HepG2 (cell line): Measurements from ENCODE around the gene LIMK2. TPM values are rescaled to one million over a fixed set of nuclear protein-coding genes. Genes with fewer than 3 reads are reported as not detected.

Experiments used
- FOXJ3 ChIP-seq: sonication (generic); formaldehyde crosslinking; IDR thresholded peaks from 2 replicates; pipeline ENCODE4 v1.4.0; 2020; ENCODE audit warnings: missing genetic modification reagents, mild to moderate bottlenecking, borderline replicate concordance
- GFI1 ChIP-seq: sonication (generic); formaldehyde crosslinking; IDR thresholded peaks from 2 replicates; pipeline ENCODE4 v1.5.0; 2020; ENCODE audit warnings: missing genetic modification reagents, mild to moderate bottlenecking, borderline replicate concordance
- MBNL3 ChIP-seq: fragments of 250-450 bp; sonication (Bioruptor Pico); conservative IDR thresholded peaks from 2 replicates; pipeline ENCODE4 v1.8.0; 2022; ENCODE audit warnings: mild to moderate bottlenecking, inconsistent platforms
- MXD3 ChIP-seq: IDR thresholded peaks from 2 replicates; pipeline ENCODE4 v1.6.1; 2016; ENCODE audit warnings: mild to moderate bottlenecking, missing biosample characterization, missing genetic modification reagents
- SIN3B ChIP-seq: fragments of 150-350 bp; IDR thresholded peaks from 2 replicates; pipeline ENCODE4 v1.6.1; 2014; ENCODE audit warnings: low read length
- SOX13 ChIP-seq, 3 experiments: fragments of 450-650 bp in 1 of 3; sonication (generic) in 1 of 3; formaldehyde crosslinking in 1 of 3; IDR thresholded peaks in 2 of 3; conservative IDR thresholded peaks in 1 of 3; 2 replicates each; pipeline versions ENCODE4 v1.5.0 to v1.6.1; 2016 to 2020; ENCODE audit warnings: antibody characterized with exemption in 1 of 3, mild to moderate bottlenecking in 1 of 3, missing compliant biosample characterization in 1 of 3, missing genetic modification reagents in 1 of 3, moderate library complexity in 1 of 3
- SRSF4 ChIP-seq: fragments of 200-400 bp; formaldehyde crosslinking; IDR thresholded peaks from one replicate; pipeline ENCODE4 v1.6.1; 2018; ENCODE audit warnings: mild to moderate bottlenecking, low read depth, low read length, moderate library complexity; ENCODE audit not compliant: poor library complexity, severe bottlenecking
- TBX2 ChIP-seq: sonication (generic); formaldehyde crosslinking; IDR thresholded peaks from 2 replicates; pipeline ENCODE4 v1.5.0; 2020; ENCODE audit warnings: missing genetic modification reagents, mild to moderate bottlenecking, borderline replicate concordance
- ZFX ChIP-seq: sonication (generic); formaldehyde crosslinking; IDR thresholded peaks from 2 replicates; pipeline ENCODE4 v1.4.0; 2020; ENCODE audit warnings: mild to moderate bottlenecking, low read depth, missing genetic modification reagents, moderate library complexity
- ZNF160 ChIP-seq: sonication (generic); formaldehyde crosslinking; IDR thresholded peaks from 2 replicates; pipeline ENCODE4 v1.8.0; 2022; ENCODE audit warnings: mild to moderate bottlenecking, inconsistent platforms, missing genetic modification reagents
- ZNF33B ChIP-seq: sonication (generic); formaldehyde crosslinking; IDR thresholded peaks from 2 replicates; pipeline ENCODE4 v1.5.1; 2020; ENCODE audit warnings: mild to moderate bottlenecking, missing genetic modification reagents
- ZNF598 ChIP-seq: sonication (generic); formaldehyde crosslinking; IDR thresholded peaks from 2 replicates; pipeline ENCODE4 v1.5.1; 2020; ENCODE audit warnings: mild to moderate bottlenecking, missing genetic modification reagents, borderline replicate concordance
- ZNF792 ChIP-seq: IDR thresholded peaks from 2 replicates; pipeline ENCODE4 v1.6.1; 2016
- polyA plus RNA-seq, 8 experiments: library from polyadenylated mRNA; depleted of rRNA in 3 of 8; stranded (reverse) in 7 of 8; unstranded in 1 of 8; fragments of >200 nt; fragmentation: Illumina TruSeq in 4 of 8; extraction: Trizol in 4 of 8; gene quantifications; 2 replicates each; pipeline versions ENCODE4 v1.2.1 to v1.2.3, GENCODE V29; 2011 to 2016; ENCODE audit warnings: low read depth in 4 of 8, missing spikeins in 1 of 8, mixed read lengths in 1 of 8; ENCODE audit not compliant: insufficient read depth in 1 of 8
- total RNA-seq, 5 experiments: library from RNA; depleted of rRNA; stranded (reverse); fragments of >200 nt; fragmentation: Illumina TruSeq; extraction: Trizol; gene quantifications; 2 replicates each; pipeline ENCODE4 v1.2.3, GENCODE V29; 2016; ENCODE audit warnings: low read depth in 1 of 5
- TF ChIP-seq, protein P1 (sequence below): sonication (generic); formaldehyde crosslinking; IDR thresholded peaks from 2 replicates; pipeline ENCODE4 v1.4.0; 2020; ENCODE audit warnings: missing genetic modification reagents
- TF ChIP-seq, protein P2 (sequence below): sonication (generic); formaldehyde crosslinking; IDR thresholded peaks from 2 replicates; pipeline ENCODE4 v1.4.0; 2020; ENCODE audit warnings: mild to moderate bottlenecking, missing genetic modification reagents
- TF ChIP-seq, protein P3 (sequence below): sonication (generic); formaldehyde crosslinking; IDR thresholded peaks from 2 replicates; pipeline ENCODE4 v1.9.0; 2021; ENCODE audit warnings: missing genetic modification reagents, borderline replicate concordance
- TF ChIP-seq, protein P4 (sequence below): sonication (generic); formaldehyde crosslinking; IDR thresholded peaks from 2 replicates; pipeline ENCODE4 v1.4.0; 2020; ENCODE audit warnings: missing genetic modification reagents, borderline replicate concordance
- TF ChIP-seq, protein P5 (sequence below): sonication (generic); formaldehyde crosslinking; IDR thresholded peaks from 2 replicates; pipeline ENCODE4 v1.5.1; 2020; ENCODE audit warnings: missing genetic modification reagents, mild to moderate bottlenecking, borderline replicate concordance

Gene LIMK2
- total and polyA plus RNA-seq, 2 of the 13 experiments (the other 11 are each of a cell fraction or from before 2014, with no cell fraction given) = 20.9 to 29.8 TPM

- no peak for TF ChIP-seq ZNF33B
- no peak for TF ChIP-seq TBX2 (CRISPR knock-in tag)
- no peak for TF ChIP-seq GFI1 (CRISPR knock-in tag)
- TF ChIP-seq, protein P1, sequence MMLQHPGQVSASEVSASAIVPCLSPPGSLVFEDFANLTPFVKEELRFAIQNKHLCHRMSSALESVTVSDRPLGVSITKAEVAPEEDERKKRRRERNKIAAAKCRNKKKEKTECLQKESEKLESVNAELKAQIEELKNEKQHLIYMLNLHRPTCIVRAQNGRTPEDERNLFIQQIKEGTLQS = no peak
- TF ChIP-seq SRSF4 = no peak
- TF ChIP-seq ZNF792 = no peak
- no peak for TF ChIP-seq MXD3 (CRISPR knock-in tag)
- TF ChIP-seq FOXJ3 (CRISPR knock-in tag) = no peak
- peak; percentile 22; the same call in 1 of the 2 replicates for TF ChIP-seq ZFX (CRISPR knock-in tag)
- TF ChIP-seq, protein P2, sequence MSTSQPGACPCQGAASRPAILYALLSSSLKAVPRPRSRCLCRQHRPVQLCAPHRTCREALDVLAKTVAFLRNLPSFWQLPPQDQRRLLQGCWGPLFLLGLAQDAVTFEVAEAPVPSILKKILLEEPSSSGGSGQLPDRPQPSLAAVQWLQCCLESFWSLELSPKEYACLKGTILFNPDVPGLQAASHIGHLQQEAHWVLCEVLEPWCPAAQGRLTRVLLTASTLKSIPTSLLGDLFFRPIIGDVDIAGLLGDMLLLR (CRISPR knock-in tag) = no peak
- no peak for TF ChIP-seq ZNF160 (CRISPR knock-in tag)
- TF ChIP-seq, protein P3, sequence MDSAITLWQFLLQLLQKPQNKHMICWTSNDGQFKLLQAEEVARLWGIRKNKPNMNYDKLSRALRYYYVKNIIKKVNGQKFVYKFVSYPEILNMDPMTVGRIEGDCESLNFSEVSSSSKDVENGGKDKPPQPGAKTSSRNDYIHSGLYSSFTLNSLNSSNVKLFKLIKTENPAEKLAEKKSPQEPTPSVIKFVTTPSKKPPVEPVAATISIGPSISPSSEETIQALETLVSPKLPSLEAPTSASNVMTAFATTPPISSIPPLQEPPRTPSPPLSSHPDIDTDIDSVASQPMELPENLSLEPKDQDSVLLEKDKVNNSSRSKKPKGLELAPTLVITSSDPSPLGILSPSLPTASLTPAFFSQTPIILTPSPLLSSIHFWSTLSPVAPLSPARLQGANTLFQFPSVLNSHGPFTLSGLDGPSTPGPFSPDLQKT (CRISPR knock-in tag) = no peak
- TF ChIP-seq, protein P4, sequence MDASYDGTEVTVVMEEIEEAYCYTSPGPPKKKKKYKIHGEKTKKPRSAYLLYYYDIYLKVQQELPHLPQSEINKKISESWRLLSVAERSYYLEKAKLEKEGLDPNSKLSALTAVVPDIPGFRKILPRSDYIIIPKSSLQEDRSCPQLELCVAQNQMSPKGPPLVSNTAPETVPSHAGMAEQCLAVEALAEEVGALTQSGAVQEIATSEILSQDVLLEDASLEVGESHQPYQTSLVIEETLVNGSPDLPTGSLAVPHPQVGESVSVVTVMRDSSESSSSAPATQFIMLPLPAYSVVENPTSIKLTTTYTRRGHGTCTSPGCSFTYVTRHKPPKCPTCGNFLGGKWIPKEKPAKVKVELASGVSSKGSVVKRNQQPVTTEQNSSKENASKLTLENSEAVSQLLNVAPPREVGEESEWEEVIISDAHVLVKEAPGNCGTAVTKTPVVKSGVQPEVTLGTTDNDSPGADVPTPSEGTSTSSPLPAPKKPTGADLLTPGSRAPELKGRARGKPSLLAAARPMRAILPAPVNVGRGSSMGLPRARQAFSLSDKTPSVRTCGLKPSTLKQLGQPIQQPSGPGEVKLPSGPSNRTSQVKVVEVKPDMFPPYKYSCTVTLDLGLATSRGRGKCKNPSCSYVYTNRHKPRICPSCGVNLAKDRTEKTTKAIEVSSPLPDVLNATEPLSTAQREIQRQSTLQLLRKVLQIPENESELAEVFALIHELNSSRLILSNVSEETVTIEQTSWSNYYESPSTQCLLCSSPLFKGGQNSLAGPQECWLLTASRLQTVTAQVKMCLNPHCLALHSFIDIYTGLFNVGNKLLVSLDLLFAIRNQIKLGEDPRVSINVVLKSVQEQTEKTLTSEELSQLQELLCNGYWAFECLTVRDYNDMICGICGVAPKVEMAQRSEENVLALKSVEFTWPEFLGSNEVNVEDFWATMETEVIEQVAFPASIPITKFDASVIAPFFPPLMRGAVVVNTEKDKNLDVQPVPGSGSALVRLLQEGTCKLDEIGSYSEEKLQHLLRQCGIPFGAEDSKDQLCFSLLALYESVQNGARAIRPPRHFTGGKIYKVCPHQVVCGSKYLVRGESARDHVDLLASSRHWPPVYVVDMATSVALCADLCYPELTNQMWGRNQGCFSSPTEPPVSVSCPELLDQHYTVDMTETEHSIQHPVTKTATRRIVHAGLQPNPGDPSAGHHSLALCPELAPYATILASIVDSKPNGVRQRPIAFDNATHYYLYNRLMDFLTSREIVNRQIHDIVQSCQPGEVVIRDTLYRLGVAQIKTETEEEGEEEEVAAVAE (CRISPR knock-in tag) = no peak
- no peak for TF ChIP-seq ZNF598 (CRISPR knock-in tag)
- TF ChIP-seq MBNL3 (CRISPR knock-in tag) = no peak
- no peak for TF ChIP-seq SOX13 (IDR thresholded peaks at IDR 0.05)
- TF ChIP-seq SOX13 (CRISPR knock-in tag; conservative IDR thresholded peaks at IDR 0.05 in 1 of 2, IDR thresholded peaks at IDR 0.05 in 1 of 2) = peak in 1 of 2 experiments; percentile 33; a peak in 1 of 4 replicates
- TF ChIP-seq, protein P5, sequence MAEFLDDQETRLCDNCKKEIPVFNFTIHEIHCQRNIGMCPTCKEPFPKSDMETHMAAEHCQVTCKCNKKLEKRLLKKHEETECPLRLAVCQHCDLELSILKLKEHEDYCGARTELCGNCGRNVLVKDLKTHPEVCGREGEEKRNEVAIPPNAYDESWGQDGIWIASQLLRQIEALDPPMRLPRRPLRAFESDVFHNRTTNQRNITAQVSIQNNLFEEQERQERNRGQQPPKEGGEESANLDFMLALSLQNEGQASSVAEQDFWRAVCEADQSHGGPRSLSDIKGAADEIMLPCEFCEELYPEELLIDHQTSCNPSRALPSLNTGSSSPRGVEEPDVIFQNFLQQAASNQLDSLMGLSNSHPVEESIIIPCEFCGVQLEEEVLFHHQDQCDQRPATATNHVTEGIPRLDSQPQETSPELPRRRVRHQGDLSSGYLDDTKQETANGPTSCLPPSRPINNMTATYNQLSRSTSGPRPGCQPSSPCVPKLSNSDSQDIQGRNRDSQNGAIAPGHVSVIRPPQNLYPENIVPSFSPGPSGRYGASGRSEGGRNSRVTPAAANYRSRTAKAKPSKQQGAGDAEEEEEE (CRISPR knock-in tag) = no peak
- no peak for TF ChIP-seq SIN3B
Measured at GRCh38 chr22:31284281-31285155, 72.4 kb downstream of the LIMK2 start (continued).
